K562 (cell line): ENCODE results near the gene PRDX2. TPM values are rescaled to one million over a fixed set of nuclear protein-coding genes. Genes with fewer than 3 reads are reported as not detected.

ENCODE experiments used
- ATF1 ChIP-seq, 2 experiments: fragments of 450-650 bp in 1 of 2; IDR thresholded peaks; 2 replicates each; pipeline ENCODE4 v1.6.1; 2016; ENCODE audit warnings: missing compliant biosample characterization in 1 of 2, missing genetic modification characterization in 1 of 2
- BHLHE40 ChIP-seq: IDR thresholded peaks from 2 replicates; pipeline ENCODE4 v1.6.1; 2011; ENCODE audit warnings: low read length, improper control_type of control experiment
- CREB1 ChIP-seq, 2 experiments: sonication (generic) in 1 of 2; formaldehyde crosslinking in 1 of 2; IDR thresholded peaks; 2 replicates each; pipeline versions ENCODE4 v1.6.1 to v1.8.0; 2012 to 2022; ENCODE audit warnings: inconsistent platforms in 1 of 2, mild to moderate bottlenecking in 1 of 2, missing genetic modification reagents in 1 of 2, moderate library complexity in 1 of 2
- ELF1 ChIP-seq: fragments of 200-800 bp; sonication (Bioruptor generic); IDR thresholded peaks from 2 replicates; pipeline ENCODE4 v1.6.1; 2016; ENCODE audit warnings: missing genetic modification characterization, missing compliant biosample characterization
- ETV5 ChIP-seq: sonication (generic); formaldehyde crosslinking; IDR thresholded peaks from 2 replicates; pipeline ENCODE4 v1.4.0; 2020; ENCODE audit warnings: low read depth, mild to moderate bottlenecking, missing genetic modification reagents
- FOS ChIP-seq: IDR thresholded peaks from 3 replicates; pipeline ENCODE4 v1.6.1; 2011; ENCODE audit not compliant: insufficient read length; ENCODE audit errors: extremely low read depth
- KAT7 ChIP-seq: sonication (generic); formaldehyde crosslinking; IDR thresholded peaks from 2 replicates; pipeline ENCODE4 v1.8.0; 2022; ENCODE audit warnings: missing genetic modification reagents, mild to moderate bottlenecking, borderline replicate concordance
- PRPF4 ChIP-seq: fragments of 200-400 bp; formaldehyde crosslinking; IDR thresholded peaks from one replicate; pipeline ENCODE4 v1.6.1; 2017; ENCODE audit warnings: low read length, low read depth, mild to moderate bottlenecking; ENCODE audit not compliant: insufficient read depth, poor library complexity, severe bottlenecking
- RBBP5 ChIP-seq: fragments of 200-600 bp; sonication (generic); IDR thresholded peaks from 2 replicates; pipeline ENCODE4 v1.6.1; 2012; ENCODE audit warnings: borderline replicate concordance, mild to moderate bottlenecking, low read length, control low read depth, inconsistent platforms; ENCODE audit not compliant: insufficient read depth, poor library complexity, severe bottlenecking
- TOE1 ChIP-seq, 2 experiments: fragments of 450-650 bp in 1 of 2; sonication (generic) in 1 of 2; formaldehyde crosslinking in 1 of 2; IDR thresholded peaks; 2 replicates each; pipeline versions ENCODE4 v1.7.1 to v1.8.0; 2016 to 2022; ENCODE audit warnings: borderline replicate concordance in 2 of 2, mild to moderate bottlenecking in 2 of 2, antibody characterized with exemption in 1 of 2, inconsistent platforms in 1 of 2, low read depth in 1 of 2, missing genetic modification reagents in 1 of 2, moderate library complexity in 1 of 2
- ZNF197 ChIP-seq: fragments of 200-800 bp; sonication (Bioruptor generic); IDR thresholded peaks from 2 replicates; pipeline ENCODE4 v1.6.1; 2016; ENCODE audit warnings: low read depth, missing genetic modification characterization, missing compliant biosample characterization
- polyA plus RNA-seq, 8 experiments: library from polyadenylated mRNA; depleted of rRNA in 4 of 8; stranded (reverse) in 5 of 8; unstranded in 3 of 8; fragments of >200 nt; fragmentation: Nextera tagmentation in 2 of 8; fragmentation: Illumina TruSeq in 1 of 8; extraction: Ambion mirVana in 2 of 8; extraction: Trizol in 1 of 8; gene quantifications; 2 replicates each; pipeline versions ENCODE4 v1.2.1 to v1.2.3, GENCODE V29; 2011 to 2014; ENCODE audit warnings: inconsistent platforms in 1 of 8, missing spikeins in 1 of 8
- total RNA-seq, 7 experiments: library from RNA; depleted of rRNA in 6 of 7; stranded (reverse); fragments of >200 nt in 6 of 7; fragmentation: Illumina TruSeq in 2 of 7; extraction: Trizol in 2 of 7; gene quantifications; 2 replicates each; pipeline versions ENCODE4 v1.2.1 to v1.2.3, GENCODE V29; 2011 to 2021; ENCODE audit warnings: low replicate concordance in 1 of 7
- TF ChIP-seq, protein P1 (sequence below): fragments of 450-650 bp; IDR thresholded peaks from 2 replicates; pipeline ENCODE4 v1.6.1; 2016; ENCODE audit warnings: borderline replicate concordance
- TF ChIP-seq, protein P2 (sequence below): sonication (generic); formaldehyde crosslinking; IDR thresholded peaks from 2 replicates; pipeline ENCODE4 v1.9.0; 2022; ENCODE audit warnings: mild to moderate bottlenecking, missing genetic modification reagents
- TF ChIP-seq, protein P3 (sequence below), 2 experiments: fragments of 450-650 bp; IDR thresholded peaks; 2 replicates each; pipeline ENCODE4 v1.6.1; 2016
- TF ChIP-seq, protein P4 (sequence below): fragments of 450-650 bp; IDR thresholded peaks from 2 replicates; pipeline ENCODE4 v1.6.1; 2016; ENCODE audit warnings: mild to moderate bottlenecking
- TF ChIP-seq, protein P5 (sequence below): conservative IDR thresholded peaks from 2 replicates; pipeline ENCODE4 v1.6.1; 2011; ENCODE audit warnings: low read depth, mild to moderate bottlenecking, low read length; ENCODE audit not compliant: control insufficient read depth

Gene PRDX2
- total and polyA plus RNA-seq, 9 of the 15 experiments (the other 6 are each of a cell fraction or from before 2014, with no cell fraction given): 206 to 1,183 (median 415) TPM

DNA sequence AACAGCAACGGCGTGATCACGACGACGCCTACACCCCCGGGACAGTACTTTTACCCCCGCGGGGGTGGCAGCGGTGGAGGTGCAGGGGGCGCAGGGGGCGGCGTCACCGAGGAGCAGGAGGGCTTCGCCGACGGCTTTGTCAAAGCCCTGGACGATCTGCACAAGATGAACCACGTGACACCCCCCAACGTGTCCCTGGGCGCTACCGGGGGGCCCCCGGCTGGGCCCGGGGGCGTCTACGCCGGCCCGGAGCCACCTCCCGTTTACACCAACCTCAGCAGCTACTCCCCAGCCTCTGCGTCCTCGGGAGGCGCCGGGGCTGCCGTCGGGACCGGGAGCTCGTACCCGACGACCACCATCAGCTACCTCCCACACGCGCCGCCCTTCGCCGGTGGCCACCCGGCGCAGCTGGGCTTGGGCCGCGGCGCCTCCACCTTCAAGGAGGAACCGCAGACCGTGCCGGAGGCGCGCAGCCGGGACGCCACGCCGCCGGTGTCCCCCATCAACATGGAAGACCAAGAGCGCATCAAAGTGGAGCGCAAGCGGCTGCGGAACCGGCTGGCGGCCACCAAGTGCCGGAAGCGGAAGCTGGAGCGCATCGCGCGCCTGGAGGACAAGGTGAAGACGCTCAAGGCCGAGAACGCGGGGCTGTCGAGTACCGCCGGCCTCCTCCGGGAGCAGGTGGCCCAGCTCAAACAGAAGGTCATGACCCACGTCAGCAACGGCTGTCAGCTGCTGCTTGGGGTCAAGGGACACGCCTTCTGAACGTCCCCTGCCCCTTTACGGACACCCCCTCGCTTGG, 9.3 kb downstream of the PRDX2 start (continued):
- TF ChIP-seq, protein P1, sequence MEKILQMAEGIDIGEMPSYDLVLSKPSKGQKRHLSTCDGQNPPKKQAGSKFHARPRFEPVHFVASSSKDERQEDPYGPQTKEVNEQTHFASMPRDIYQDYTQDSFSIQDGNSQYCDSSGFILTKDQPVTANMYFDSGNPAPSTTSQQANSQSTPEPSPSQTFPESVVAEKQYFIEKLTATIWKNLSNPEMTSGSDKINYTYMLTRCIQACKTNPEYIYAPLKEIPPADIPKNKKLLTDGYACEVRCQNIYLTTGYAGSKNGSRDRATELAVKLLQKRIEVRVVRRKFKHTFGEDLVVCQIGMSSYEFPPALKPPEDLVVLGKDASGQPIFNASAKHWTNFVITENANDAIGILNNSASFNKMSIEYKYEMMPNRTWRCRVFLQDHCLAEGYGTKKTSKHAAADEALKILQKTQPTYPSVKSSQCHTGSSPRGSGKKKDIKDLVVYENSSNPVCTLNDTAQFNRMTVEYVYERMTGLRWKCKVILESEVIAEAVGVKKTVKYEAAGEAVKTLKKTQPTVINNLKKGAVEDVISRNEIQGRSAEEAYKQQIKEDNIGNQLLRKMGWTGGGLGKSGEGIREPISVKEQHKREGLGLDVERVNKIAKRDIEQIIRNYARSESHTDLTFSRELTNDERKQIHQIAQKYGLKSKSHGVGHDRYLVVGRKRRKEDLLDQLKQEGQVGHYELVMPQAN: peak; percentile 68
- peak; percentile 71; the same call in 1 of the 2 replicates for TF ChIP-seq ETV5 (CRISPR knock-in tag)
- no peak for TF ChIP-seq FOS
- TF ChIP-seq, protein P2, sequence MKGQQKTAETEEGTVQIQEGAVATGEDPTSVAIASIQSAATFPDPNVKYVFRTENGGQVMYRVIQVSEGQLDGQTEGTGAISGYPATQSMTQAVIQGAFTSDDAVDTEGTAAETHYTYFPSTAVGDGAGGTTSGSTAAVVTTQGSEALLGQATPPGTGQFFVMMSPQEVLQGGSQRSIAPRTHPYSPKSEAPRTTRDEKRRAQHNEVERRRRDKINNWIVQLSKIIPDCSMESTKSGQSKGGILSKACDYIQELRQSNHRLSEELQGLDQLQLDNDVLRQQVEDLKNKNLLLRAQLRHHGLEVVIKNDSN (CRISPR knock-in tag): peak; percentile 42; the same call in 1 of the 2 replicates
- peak; percentile 28; the same call in 1 of the 2 replicates for TF ChIP-seq ZNF197 (CRISPR knock-in tag)
- TF ChIP-seq KAT7 (CRISPR knock-in tag): peak; percentile 66; the same call in 1 of the 2 replicates
- TF ChIP-seq PRPF4: peak; percentile 88
- TF ChIP-seq, protein P3, sequence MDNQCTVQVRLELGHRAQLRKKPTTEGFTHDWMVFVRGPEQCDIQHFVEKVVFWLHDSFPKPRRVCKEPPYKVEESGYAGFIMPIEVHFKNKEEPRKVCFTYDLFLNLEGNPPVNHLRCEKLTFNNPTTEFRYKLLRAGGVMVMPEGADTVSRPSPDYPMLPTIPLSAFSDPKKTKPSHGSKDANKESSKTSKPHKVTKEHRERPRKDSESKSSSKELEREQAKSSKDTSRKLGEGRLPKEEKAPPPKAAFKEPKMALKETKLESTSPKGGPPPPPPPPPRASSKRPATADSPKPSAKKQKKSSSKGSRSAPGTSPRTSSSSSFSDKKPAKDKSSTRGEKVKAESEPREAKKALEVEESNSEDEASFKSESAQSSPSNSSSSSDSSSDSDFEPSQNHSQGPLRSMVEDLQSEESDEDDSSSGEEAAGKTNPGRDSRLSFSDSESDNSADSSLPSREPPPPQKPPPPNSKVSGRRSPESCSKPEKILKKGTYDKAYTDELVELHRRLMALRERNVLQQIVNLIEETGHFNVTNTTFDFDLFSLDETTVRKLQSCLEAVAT (IDR thresholded peaks at IDR 0.05): 0 out of 4 replicates have a peak, but pooled peaks of 1 of the 2 experiments have one; percentile 58
- peak; percentile 35; the same call in 1 of the 2 replicates for TF ChIP-seq CREB1 (IDR thresholded peaks at IDR 0.05)
- peak; percentile 11; the same call in 1 of the 2 replicates for TF ChIP-seq CREB1 (CRISPR knock-in tag; IDR thresholded peaks at IDR 0.05)
- TF ChIP-seq BHLHE40: peak; percentile 14; the same call in 1 of the 2 replicates
- no peak for TF ChIP-seq ATF1 (CRISPR knock-in tag; IDR thresholded peaks at IDR 0.05)
- TF ChIP-seq ATF1 (tag; IDR thresholded peaks at IDR 0.05): peak; percentile 55
- TF ChIP-seq ELF1: peak; percentile 79
- TF ChIP-seq RBBP5: peak; percentile 86
- TF ChIP-seq, protein P4, sequence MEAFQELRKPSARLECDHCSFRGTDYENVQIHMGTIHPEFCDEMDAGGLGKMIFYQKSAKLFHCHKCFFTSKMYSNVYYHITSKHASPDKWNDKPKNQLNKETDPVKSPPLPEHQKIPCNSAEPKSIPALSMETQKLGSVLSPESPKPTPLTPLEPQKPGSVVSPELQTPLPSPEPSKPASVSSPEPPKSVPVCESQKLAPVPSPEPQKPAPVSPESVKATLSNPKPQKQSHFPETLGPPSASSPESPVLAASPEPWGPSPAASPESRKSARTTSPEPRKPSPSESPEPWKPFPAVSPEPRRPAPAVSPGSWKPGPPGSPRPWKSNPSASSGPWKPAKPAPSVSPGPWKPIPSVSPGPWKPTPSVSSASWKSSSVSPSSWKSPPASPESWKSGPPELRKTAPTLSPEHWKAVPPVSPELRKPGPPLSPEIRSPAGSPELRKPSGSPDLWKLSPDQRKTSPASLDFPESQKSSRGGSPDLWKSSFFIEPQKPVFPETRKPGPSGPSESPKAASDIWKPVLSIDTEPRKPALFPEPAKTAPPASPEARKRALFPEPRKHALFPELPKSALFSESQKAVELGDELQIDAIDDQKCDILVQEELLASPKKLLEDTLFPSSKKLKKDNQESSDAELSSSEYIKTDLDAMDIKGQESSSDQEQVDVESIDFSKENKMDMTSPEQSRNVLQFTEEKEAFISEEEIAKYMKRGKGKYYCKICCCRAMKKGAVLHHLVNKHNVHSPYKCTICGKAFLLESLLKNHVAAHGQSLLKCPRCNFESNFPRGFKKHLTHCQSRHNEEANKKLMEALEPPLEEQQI: no peak
- TF ChIP-seq, protein P5, sequence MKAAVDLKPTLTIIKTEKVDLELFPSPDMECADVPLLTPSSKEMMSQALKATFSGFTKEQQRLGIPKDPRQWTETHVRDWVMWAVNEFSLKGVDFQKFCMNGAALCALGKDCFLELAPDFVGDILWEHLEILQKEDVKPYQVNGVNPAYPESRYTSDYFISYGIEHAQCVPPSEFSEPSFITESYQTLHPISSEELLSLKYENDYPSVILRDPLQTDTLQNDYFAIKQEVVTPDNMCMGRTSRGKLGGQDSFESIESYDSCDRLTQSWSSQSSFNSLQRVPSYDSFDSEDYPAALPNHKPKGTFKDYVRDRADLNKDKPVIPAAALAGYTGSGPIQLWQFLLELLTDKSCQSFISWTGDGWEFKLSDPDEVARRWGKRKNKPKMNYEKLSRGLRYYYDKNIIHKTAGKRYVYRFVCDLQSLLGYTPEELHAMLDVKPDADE: 0 out of 2 replicates have a peak, but pooled peaks have one; percentile 41
- TF ChIP-seq TOE1 (IDR thresholded peaks at IDR 0.05; ENCODE audit: borderline replicate concordance): peak; percentile 82
- no peak for TF ChIP-seq TOE1 (CRISPR knock-in tag; IDR thresholded peaks at IDR 0.05; ENCODE audit: borderline replicate concordance, low read depth)
